Mesenteric fat pad (tissue), 1 donor: ENCODE measurements around the gene SLC66A3. TPM values are rescaled to one million over a fixed set of nuclear protein-coding genes. Genes with fewer than 3 reads are reported as not detected.

Source experiments
- DNase-seq: peaks from one replicate; pipeline ENCODE4 v3.0.0-alpha.2; 2020; ENCODE audit warnings: low spot score
- total RNA-seq: library from RNA; stranded (reverse); fragmentation: NEBNext Ultra II Directional; extraction: Animal tissue kit (Norgen Biotek cat#: 25700); gene quantifications from one replicate; pipeline ENCODE4 v1.2.1, GENCODE V29; 2021
- donor health status: DM: yes; HTN: yes; CAD: no.

Gene SLC66A3
- total RNA-seq, 1 donor from 2014 or later, result 19.9 TPM

DNA sequence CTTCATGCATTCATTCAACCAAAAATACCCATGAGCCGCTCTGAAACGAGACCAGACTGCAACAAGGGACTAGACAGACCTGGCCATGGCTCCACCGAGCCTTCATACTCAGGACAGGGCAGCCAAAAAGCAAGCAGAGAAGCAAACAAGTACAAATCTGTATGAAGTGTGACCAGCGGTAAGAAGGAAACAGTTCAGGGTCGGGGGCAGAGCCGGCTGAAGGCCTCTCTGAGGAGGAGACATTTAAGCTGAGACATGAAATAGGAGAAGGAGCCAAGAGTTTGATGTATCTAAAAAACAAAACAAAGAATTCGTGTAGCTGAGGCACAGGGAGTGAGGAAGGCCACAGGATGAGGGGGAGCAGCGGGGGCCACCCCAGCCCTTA, 21.3 kb upstream of the SLC66A3 start:
- no peak for DNase-seq

DNA sequence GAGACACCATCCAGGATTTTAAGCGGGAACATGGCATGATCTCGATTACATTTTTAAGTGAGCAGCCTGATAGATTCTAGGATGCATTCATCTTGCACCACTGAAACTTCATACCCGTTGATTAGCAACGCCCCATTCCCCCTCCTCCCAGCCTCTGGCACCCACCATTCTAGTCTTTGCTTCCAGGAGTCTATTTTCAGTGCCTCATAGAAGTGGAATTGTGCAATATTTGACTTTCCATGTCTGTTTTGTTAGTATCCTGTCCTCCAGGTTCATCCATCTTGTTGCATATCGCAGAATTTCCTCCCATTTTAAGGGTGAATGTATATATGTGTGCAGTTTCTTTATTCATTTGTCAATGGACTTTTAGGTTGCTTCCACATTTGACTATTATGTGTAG, 20.9 kb upstream of the SLC66A3 start:
- no peak for DNase-seq

DNA sequence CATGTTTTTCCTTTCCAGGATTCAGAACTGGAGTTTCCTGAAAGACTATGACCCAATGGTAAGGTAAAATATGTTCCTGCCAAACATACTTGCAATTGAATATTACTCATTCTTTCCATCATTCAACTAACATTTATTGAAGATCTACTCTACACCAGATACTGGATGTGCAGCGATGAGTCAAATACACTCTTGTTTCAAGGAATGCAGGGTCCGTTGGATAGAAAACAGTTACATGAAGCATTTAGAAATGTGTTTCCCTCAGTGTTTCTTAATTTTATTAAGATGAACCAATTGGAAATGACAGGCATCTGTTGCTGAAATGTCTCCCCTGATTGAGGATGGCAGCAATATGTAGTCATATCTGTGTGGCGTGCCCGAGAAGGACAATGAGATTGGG, 14.8 kb upstream of the SLC66A3 start:
- no peak for DNase-seq

- no peak for DNase-seq
Measured at GRCh38 chr2:11141319-11141718, 13.9 kb upstream of the SLC66A3 start.

DNA sequence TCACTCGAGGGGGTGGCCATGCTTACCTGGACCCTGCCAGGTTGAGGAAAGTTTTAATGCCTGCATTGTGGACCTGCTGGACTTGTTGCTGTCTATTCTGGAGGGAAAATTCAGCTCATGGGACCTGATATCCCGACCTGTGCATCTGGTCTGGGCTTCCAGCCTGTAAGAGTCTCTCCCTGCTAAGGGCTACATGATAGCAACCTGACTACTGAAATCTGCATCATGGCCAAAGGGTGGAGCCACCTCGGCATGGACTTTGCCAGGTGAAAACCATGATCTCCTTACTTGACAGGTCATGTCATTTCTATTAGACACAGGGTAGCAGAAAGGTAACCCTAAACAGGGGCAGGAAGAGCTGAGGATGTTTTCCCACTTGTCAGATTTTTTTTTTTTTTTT, 12.9 kb upstream of the SLC66A3 start:
- no peak for DNase-seq

- no peak for DNase-seq
Measured at GRCh38 chr2:11142987-11143386, 12.3 kb upstream of the SLC66A3 start.

GRCh38 chr2:11144077-11144737, 11.1 kb upstream of the SLC66A3 start:
- no peak for DNase-seq

DNA sequence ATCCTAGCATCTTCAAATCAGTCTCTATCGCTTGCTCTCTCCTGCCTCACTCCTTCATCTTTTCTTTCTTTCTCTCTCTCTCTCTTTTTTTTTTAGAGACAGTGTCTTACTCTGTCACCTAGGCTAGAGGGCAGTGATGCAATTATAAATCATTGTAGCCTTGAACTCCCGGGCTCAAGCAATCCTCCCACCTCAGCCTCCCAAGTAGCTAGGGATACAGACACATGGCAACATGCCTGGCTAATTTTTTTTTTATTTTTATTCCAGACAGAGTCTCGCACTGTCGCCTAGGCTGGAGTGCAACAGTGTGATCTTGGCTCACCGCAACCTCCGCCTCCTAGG, 10.6 kb upstream of the SLC66A3 start:
- no peak for DNase-seq

DNA sequence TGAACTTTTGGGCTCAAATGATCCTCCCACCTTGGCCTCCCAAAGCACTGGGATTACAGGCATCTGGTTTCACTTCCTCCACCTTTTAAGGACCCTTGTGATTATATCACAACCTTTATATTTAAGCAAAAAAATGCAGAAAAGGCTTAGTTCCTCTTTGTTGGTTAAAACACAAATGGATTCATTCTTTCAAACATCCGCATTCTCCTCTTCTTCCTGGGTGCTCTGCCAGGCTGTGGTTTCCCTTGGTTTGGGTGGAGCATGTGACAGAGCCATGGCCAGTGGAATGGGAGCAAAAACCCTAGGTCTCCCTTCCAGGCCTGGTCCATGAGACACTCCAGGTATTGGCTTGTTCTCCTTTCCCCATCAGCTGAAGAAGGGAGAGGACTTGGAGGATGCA, 9.9 kb upstream of the SLC66A3 start:
- DNase-seq, result no peak

- DNase-seq, result no peak
Measured at GRCh38 chr2:11146076-11146475, 9.2 kb upstream of the SLC66A3 start.

- DNase-seq, result no peak
Measured at GRCh38 chr2:11147263-11147662, 8.0 kb upstream of the SLC66A3 start.

GRCh38 chr2:11152591-11152990, 2.7 kb upstream of the SLC66A3 start:
- DNase-seq, result no peak

DNA sequence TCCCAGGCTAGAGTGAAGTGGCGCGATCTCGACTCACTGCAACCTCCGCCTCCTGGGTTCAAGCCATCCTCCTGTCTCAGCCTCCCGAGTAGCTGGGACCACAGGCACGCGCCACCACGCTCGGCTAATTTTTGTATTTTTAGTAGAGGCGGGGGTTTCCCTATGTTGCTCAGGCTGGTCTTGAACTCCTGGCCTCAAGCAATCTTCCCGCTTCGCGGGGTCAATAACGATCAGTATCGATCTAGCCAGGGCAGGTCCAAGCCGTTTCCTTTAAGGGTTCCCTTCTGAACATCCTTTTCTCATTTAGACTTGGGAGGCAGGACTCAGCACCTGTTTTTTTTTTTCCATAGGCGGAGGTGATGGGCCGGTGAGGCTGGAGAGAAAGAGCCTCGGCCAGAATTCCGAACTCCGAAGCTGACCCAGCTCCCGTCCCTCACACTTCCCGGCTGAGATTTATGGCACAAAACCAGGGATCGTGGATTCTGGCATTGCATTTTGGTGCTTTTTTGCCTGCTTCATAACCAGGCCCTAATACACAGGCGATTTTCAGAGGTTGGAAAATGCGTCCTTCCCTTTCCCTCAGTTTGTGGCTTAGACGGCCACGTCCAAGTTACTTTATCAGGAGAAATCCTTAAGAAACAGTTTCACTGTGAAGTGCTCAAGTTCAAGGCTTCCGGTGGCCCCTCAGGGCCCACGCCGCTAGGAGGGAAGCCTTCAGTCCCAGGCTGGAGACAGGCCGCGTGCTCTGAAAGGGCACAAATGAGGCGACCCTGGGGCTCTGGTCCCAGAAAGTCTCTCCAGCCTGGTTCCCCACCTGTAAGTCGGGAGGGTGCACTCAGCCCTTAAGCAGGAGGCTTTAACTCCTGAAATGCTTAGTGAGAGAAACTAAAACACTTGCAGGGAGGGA, 998 bp upstream of the SLC66A3 start:
- DNase-seq, result no peak

- peak; percentile 99 for DNase-seq
Measured at GRCh38 chr2:11154923-11155380, 315 bp upstream of the SLC66A3 start.

DNA sequence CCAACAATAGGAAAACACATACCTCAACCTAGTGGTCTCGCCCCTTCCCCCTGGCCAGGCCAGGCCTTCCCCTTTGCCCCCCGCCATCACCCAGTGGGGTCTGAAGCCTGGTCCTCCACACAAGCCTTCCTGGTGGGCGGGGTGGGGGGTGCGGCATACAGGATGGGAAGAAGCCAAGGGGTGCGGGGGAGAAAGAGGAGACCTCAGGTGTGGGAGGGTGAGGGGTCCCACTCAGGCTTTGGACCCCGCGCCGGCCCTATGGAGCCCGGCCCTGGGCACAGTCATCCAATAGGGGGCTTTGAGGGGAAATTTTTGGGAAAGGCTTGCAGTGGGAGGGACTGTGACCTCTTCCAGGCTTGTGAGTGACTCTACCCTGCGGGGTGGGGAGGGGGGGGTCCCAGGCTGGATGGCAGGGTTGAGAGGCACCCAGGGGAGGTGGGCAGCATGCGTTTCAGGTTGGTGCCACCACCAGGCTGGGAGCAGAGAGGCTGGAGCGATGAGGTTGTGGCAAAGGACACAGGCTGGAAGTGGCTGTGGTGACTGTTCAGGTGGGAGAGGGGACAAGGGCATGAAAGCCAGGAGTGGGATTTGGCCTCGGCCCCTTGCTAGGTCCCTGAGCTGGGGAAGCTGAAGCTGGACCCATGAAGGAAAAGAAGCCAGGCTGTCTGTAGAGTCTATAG, 1.3 kb downstream of the SLC66A3 start:
- no peak for DNase-seq

GRCh38 chr2:11157296-11157695, 2.0 kb downstream of the SLC66A3 start:
- DNase-seq, result no peak

DNA sequence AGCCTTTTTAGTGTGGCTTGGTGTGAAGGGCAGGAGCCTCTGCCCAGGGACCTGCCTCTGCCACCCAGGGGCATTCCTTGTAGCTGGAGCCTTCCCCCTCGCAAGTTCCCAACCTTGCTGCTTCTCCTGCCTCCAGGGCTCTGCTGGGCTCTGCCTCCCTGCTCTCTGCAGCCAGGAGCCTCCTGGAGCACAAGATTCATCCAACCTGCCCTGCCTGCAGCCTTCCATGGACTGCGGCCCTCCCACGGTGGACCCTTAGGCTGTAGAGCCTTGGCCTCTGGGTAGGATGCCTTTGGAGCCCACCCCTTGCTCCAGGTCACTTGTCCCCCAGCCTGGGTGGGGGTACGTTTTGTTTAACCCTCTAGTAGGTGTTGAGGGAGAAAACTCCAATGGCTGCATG, 2.5 kb downstream of the SLC66A3 start:
- no peak for DNase-seq

DNA sequence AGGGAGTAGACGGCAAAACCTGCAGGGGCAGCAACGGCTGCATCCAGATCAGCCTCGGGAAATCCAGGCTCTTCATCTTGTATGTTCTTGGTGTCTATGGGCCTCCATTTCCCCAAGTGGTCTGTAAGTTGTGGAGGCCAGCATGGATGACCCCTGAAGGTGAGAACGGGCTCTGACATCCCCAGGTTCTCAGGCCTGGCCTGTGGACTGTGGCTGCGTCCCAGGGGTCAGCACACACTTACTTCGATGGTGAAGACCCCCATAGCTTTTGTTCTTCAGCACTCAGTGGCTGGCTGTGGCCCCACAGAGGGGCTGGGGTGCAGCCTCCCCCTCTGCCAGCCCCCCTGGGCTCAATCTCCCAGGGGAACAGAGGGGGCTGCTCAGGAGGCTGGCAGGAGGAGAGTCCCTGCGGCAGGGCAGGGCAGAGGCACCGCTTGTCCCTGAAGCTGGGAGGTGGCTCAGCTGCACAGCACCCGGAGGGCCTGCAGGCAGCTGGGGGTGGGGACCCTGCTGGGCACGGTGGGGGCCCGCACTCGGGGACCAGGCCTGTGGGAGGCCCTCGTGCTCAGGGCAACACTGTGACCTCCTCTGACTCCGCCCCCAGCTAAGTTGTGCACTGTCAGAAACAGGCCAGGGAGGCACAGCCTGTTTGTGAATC, 3.8 kb downstream of the SLC66A3 start:
- DNase-seq, result no peak

DNA sequence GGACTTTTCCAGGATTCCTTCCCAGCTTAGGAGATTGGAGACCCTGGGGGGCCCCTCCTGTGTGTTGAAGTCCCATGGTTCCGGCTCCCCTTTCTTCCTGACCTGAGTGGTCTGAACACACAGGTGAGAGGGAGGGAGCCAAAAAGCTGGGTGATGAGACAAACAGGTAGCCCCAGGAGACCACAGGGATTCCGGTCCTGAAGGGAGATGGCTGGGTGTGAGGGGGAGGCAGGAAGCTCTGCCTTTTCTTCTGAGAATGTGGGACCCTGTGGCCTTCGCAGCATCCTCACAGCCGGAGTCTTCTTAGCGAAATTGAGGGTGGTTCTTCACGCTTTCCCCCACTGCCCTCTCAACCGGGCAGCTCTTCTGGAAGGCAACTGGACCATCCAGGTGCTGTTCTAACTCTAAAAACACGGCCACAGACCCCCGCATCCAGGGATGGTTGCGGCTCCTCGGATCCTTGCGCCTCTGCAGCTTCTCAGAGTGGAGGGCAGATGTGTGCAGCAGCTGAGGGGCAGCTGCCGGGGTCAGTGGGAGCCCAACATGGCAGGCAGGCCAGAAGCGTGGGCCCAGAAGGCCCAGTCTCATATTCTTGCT, 4.4 kb downstream of the SLC66A3 start:
- DNase-seq, result no peak

DNA sequence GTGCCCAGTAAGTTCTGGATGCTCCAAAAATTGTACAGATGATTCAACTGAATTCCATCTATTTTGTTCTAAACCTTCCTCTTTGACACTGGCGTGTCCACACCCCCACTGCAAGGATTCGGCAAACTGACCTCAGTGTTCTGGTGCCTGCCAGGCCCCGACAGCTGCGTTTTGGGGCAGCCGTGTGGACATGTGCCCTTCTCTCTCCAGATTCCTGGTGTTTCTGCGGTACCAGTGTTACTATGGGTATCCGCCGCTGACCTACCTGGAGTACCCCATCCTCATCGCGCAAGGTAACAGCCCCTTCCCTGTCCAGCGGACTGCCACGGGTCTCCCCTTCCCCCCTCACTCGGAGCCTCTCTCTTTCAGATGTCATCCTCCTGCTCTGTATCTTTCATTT, 5.0 kb downstream of the SLC66A3 start:
- no peak for DNase-seq

DNA sequence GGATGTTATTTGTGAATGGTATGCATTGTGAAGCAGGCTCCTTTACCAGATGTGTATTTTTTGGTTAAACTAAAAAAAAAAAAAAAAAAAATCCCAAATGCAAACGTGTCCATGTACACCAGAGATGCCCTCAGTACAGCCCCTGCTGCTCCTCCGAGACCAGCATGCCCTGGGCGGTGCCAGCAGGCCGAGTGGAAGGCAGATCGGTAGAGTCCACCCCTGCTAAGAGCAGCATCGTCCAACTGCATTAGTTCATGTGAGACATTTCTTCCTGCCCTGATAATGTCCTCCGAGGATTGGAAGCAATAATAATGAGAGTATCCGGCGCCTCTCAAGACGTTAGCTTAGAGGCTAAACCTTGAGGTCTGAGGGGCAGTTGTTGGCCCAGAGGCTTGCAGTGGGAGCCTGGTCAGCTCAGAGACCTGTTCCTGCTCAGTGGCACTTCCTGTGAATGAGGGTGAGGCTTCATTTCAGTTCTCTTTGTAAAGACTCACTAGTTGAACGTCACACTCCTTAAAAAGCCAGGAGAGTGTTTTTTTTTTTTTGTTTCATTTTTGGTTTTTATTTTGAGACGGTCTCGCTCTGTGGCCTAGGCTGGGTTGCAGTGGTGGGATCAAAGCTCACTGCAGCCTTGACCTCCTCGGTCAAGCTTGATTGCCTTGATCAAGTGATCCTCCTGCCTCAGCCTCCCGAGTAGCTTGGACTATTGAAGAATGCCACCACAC, 5.6 kb downstream of the SLC66A3 start:
- no peak for DNase-seq
